HEK293 (cell line): Measurements from ENCODE around the gene CD244.

Experiments
- CTCF ChIA-PET: fragments of 350-600 bp; formaldehyde crosslinking; extraction: SDS; loops from one replicate; lab custom pipeline; 2021; ENCODE audit warnings: antibody characterized with exemption; lab: Yijun Ruan, JAX
- POLR2A ChIA-PET: fragments of 300-600 bp; formaldehyde crosslinking; extraction: SDS; loops from one replicate; lab custom pipeline; 2020; ENCODE audit warnings: antibody characterized with exemption, inconsistent platforms; lab: Yijun Ruan, JAX
- H3K27ac ChIP-seq: fragments of 200-500 bp; sonication (Bioruptor generic); 2 replicates; pipeline ENCODE4 v1.5.1; 2014; ENCODE audit warnings: low read depth, low read length, control low read depth, inconsistent platforms; ENCODE audit errors: extremely low read depth
- H3K36me3 ChIP-seq, 2 experiments: fragments of 200-500 bp in 1 of 2; sonication (Bioruptor generic) in 1 of 2; 1 replicate in 1 of 2; 2 replicates in 1 of 2; pipeline ENCODE4 v1.5.1; 2014 to 2017; ENCODE audit warnings: inconsistent platforms in 2 of 2, low read length in 2 of 2; ENCODE audit not compliant: control insufficient read depth in 2 of 2, insufficient read depth in 1 of 2
- H3K4me1 ChIP-seq: fragments of 200-500 bp; sonication (Bioruptor generic); 2 replicates; pipeline ENCODE4 v1.5.1; 2014; ENCODE audit warnings: mild to moderate bottlenecking, low read length, inconsistent platforms; ENCODE audit not compliant: control insufficient read depth, insufficient read depth
- H3K4me3 ChIP-seq: 2 replicates; pipeline ENCODE4 v1.5.1; 2011; ENCODE audit warnings: low read depth, mild to moderate bottlenecking, control low read depth, low read length, moderate library complexity
- H3K9me3 ChIP-seq: fragments of 200-500 bp; sonication (Bioruptor generic); 2 replicates; pipeline ENCODE4 v1.5.1; 2014; ENCODE audit warnings: low read depth, low read length, inconsistent platforms; ENCODE audit not compliant: control insufficient read depth, insufficient read depth
- GLIS1 ChIP-seq: fragments of 450-650 bp; formaldehyde crosslinking; IDR thresholded peaks from 2 replicates; pipeline ENCODE4 v1.5.1; 2016; ENCODE audit warnings: missing biosample characterization, missing genetic modification characterization
- REPIN1 ChIP-seq: fragments of 450-650 bp; formaldehyde crosslinking; IDR thresholded peaks from 2 replicates; pipeline ENCODE4 v1.5.1; 2017; ENCODE audit warnings: missing biosample characterization, missing genetic modification characterization, low read depth
- ZBTB21 ChIP-seq: fragments of 450-650 bp; formaldehyde crosslinking; IDR thresholded peaks from 2 replicates; pipeline ENCODE4 v1.5.1; 2017; ENCODE audit warnings: missing biosample characterization, missing genetic modification characterization
- ZNF112 ChIP-seq: fragments of 450-650 bp; formaldehyde crosslinking; IDR thresholded peaks from 2 replicates; pipeline ENCODE4 v1.5.0; 2017; ENCODE audit warnings: missing biosample characterization, missing genetic modification characterization
- ZNF114 ChIP-seq: fragments of 450-650 bp; formaldehyde crosslinking; IDR thresholded peaks from 2 replicates; pipeline ENCODE4 v1.5.0; 2017; ENCODE audit warnings: missing biosample characterization, missing genetic modification characterization
- ZNF140 ChIP-seq: fragments of 450-650 bp; formaldehyde crosslinking; IDR thresholded peaks from 2 replicates; pipeline ENCODE4 v1.5.1; 2016; ENCODE audit warnings: missing biosample characterization, missing genetic modification characterization
- ZNF155 ChIP-seq: fragments of 450-650 bp; formaldehyde crosslinking; IDR thresholded peaks from 2 replicates; pipeline ENCODE4 v1.5.1; 2016; ENCODE audit warnings: missing biosample characterization, missing genetic modification characterization
- ZNF19 ChIP-seq: fragments of 450-650 bp; formaldehyde crosslinking; IDR thresholded peaks from 2 replicates; pipeline ENCODE4; 2016; ENCODE audit warnings: missing biosample characterization, missing genetic modification characterization, low read depth
- ZNF266 ChIP-seq: fragments of 450-650 bp; formaldehyde crosslinking; IDR thresholded peaks from 2 replicates; pipeline ENCODE4 v1.5.1; 2016; ENCODE audit warnings: missing biosample characterization, missing genetic modification characterization, low read depth
- ZNF292 ChIP-seq: fragments of 450-650 bp; formaldehyde crosslinking; IDR thresholded peaks from 2 replicates; pipeline ENCODE4 v1.5.1; 2016; ENCODE audit warnings: low read depth, missing biosample characterization, missing genetic modification characterization, borderline replicate concordance
- ZNF394 ChIP-seq: fragments of 450-650 bp; formaldehyde crosslinking; IDR thresholded peaks from 2 replicates; pipeline ENCODE4 v1.5.1; 2016; ENCODE audit warnings: missing biosample characterization, missing genetic modification characterization, mild to moderate bottlenecking, moderate library complexity, borderline replicate concordance
- ZNF404 ChIP-seq: fragments of 450-650 bp; formaldehyde crosslinking; IDR thresholded peaks from 2 replicates; pipeline ENCODE4 v1.5.1; 2017; ENCODE audit warnings: missing biosample characterization, missing genetic modification characterization
- ZNF433 ChIP-seq: fragments of 450-650 bp; formaldehyde crosslinking; IDR thresholded peaks from 2 replicates; pipeline ENCODE4 v1.5.1; 2016; ENCODE audit warnings: missing biosample characterization, missing genetic modification characterization, low read depth
- ZNF501 ChIP-seq: fragments of 450-650 bp; formaldehyde crosslinking; IDR thresholded peaks from 2 replicates; pipeline ENCODE4 v1.5.1; 2016; ENCODE audit warnings: missing biosample characterization, missing genetic modification characterization
- ZNF510 ChIP-seq: fragments of 450-650 bp; formaldehyde crosslinking; IDR thresholded peaks from 2 replicates; pipeline ENCODE4 v1.5.1; 2018; ENCODE audit warnings: mild to moderate bottlenecking, missing genetic modification characterization, missing biosample characterization; ENCODE audit not compliant: insufficient replicate concordance
- ZNF585B ChIP-seq: fragments of 450-650 bp; formaldehyde crosslinking; IDR thresholded peaks from 2 replicates; pipeline ENCODE4 v1.5.1; 2016; ENCODE audit warnings: missing biosample characterization, missing genetic modification characterization
- ZNF670 ChIP-seq: fragments of 450-650 bp; formaldehyde crosslinking; IDR thresholded peaks from 2 replicates; pipeline ENCODE4 v1.5.1; 2016; ENCODE audit warnings: missing biosample characterization, missing genetic modification characterization, low read depth
- ZNF791 ChIP-seq: fragments of 450-650 bp; formaldehyde crosslinking; IDR thresholded peaks from 2 replicates; pipeline ENCODE4 v1.5.1; 2016; ENCODE audit warnings: missing biosample characterization, missing genetic modification characterization
- TF ChIP-seq, protein P1 (sequence below): fragments of 450-650 bp; formaldehyde crosslinking; IDR thresholded peaks from 2 replicates; pipeline ENCODE4 v1.5.1; 2016; ENCODE audit warnings: missing biosample characterization, missing genetic modification characterization
- TF ChIP-seq, protein P2 (sequence below): fragments of 450-650 bp; formaldehyde crosslinking; conservative IDR thresholded peaks from 2 replicates; pipeline ENCODE4 v1.5.1; 2016; ENCODE audit warnings: low read depth, missing biosample characterization, missing genetic modification characterization

The CD244 gene

DNA sequence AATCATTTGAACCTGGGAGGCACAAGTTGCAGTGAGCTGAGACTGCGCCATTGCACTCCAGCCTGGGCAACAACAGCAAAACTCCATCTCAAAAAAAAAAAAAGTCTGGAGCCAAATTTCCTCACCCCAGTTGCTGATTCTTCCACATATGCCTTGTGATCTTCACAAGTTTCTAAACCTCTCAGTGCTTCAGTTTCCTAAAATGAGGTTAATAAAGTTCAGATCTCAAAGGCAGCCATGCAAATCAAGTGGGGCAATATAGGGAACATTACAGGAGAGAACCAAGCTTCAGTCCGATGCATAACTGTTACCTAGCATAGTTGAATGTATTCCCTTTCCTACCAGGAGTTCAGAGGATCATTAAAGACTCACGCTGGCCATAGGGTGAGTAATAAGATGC lies 17.5 kb upstream of the CD244 start:
- no peak for TF ChIP-seq REPIN1 (tag by site-specific recombination)
- TF ChIP-seq ZNF112 (tag by site-specific recombination) = no peak
- no peak for TF ChIP-seq ZNF394 (tag by site-specific recombination)
- no peak for TF ChIP-seq ZNF791 (tag by site-specific recombination)
- TF ChIP-seq ZBTB21 (tag by site-specific recombination) = no peak
- no peak for TF ChIP-seq GLIS1 (tag by site-specific recombination)
- TF ChIP-seq ZNF292 = no peak
- TF ChIP-seq ZNF585B (tag by site-specific recombination) = no peak
- TF ChIP-seq, protein P1, sequence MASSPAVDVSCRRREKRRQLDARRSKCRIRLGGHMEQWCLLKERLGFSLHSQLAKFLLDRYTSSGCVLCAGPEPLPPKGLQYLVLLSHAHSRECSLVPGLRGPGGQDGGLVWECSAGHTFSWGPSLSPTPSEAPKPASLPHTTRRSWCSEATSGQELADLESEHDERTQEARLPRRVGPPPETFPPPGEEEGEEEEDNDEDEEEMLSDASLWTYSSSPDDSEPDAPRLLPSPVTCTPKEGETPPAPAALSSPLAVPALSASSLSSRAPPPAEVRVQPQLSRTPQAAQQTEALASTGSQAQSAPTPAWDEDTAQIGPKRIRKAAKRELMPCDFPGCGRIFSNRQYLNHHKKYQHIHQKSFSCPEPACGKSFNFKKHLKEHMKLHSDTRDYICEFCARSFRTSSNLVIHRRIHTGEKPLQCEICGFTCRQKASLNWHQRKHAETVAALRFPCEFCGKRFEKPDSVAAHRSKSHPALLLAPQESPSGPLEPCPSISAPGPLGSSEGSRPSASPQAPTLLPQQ = no peak
- no peak for TF ChIP-seq ZNF670 (tag by site-specific recombination)
- TF ChIP-seq, all 188 proteins: peak for 0
- POLR2A ChIA-PET = no interaction called here
- no peaks in the 10 kb centered on the region for H3K9me3 ChIP-seq
- H3K4me3 ChIP-seq = no peak overlapping the region
- H3K27ac ChIP-seq = no peak overlapping the region
- CTCF ChIA-PET = interaction anchor here (1.0 to 1.4 kb wide), 2 partner anchors 44 to 45 kb away, joined by 3 to 8 read pairs; no protein-coding TSS in a partner anchor
- no peaks in the 10 kb centered on the region; the same call in 1 of the 2 replicates for H3K4me1 ChIP-seq
- no peaks in the 10 kb centered on the region for H3K36me3 ChIP-seq

DNA sequence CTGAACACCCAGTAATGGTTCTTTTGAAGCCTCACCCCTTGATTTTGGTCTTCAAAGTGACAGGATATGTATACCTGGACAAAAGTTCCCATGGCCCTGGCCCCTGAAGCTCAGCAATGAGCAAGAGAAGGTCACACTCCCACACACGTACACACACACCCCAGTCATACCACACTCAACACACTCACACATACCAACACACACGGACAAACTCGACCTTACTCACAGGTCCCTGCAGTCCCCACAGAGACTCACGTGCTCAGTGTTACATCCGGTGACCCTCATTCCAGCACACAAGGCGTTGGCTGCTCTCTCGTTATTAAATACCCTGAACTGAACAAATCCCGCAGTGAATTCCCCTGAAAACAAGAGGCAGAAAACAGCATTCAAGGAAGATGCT lies 16.4 kb upstream of the CD244 start:
- Histone ChIP-seq H3K4me3 (no peak overlapping the region), H3K4me1 (no peaks in the 10 kb centered on the region), H3K9me3 (no peaks in the 10 kb centered on the region), H3K36me3 (no peaks in the 10 kb centered on the region), H3K27ac (no peak overlapping the region)
- CTCF ChIA-PET = interaction anchor here (1.0 kb wide), 1 partner anchor 43 kb away, joined by 8 read pairs; no protein-coding TSS in a partner anchor
- POLR2A ChIA-PET = no interaction called here
- TF ChIP-seq ZNF510 (tag by site-specific recombination) = no peak
- TF ChIP-seq ZNF266 (tag by site-specific recombination) = 0 out of 2 replicates have a peak, but pooled peaks have one; percentile 36

DNA sequence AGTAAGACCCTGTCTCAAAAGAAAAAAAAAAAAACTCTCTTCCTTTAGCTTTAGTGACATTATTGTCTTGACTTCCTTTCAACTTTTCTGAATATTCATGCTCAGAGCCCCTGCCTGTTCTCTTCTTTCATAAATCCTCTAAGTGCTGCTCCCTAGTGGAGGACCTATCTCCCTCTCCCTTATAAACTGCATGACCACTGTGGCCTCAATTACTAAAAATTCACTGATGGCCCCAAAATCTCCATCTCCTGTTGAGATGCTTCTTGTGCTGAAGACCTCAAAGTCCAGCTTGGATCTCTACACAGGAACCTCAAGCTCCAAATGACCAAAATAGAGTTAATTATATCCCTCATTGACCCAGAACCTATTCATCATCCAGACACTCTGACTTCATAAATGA lies 14.5 kb upstream of the CD244 start:
- CTCF ChIA-PET = interaction anchor here (0.6 to 1.1 kb wide), 7 partner anchors 12 to 145 kb away, joined by 3 to 5 read pairs (median 4); no protein-coding TSS in a partner anchor

More for the DNA sequence above, 14.5 kb upstream of the CD244 start:
- POLR2A ChIA-PET = no interaction called here
- Histone ChIP-seq H3K36me3 (no peaks in the 10 kb centered on the region), H3K9me3 (no peaks in the 10 kb centered on the region), H3K4me1 (no peaks in the 10 kb centered on the region), H3K4me3 (no peak overlapping the region), H3K27ac (no peak overlapping the region)
- TF ChIP-seq ZNF501 (no peak), ZNF140 (tag by site-specific recombination) (no peak), ZNF404 (tag by site-specific recombination) (no peak), ZNF433 (tag by site-specific recombination) (no peak), ZNF155 (tag by site-specific recombination) (no peak), ZNF19 (tag by site-specific recombination) (no peak), ZNF114 (tag by site-specific recombination) (no peak)
- TF ChIP-seq, protein P2, sequence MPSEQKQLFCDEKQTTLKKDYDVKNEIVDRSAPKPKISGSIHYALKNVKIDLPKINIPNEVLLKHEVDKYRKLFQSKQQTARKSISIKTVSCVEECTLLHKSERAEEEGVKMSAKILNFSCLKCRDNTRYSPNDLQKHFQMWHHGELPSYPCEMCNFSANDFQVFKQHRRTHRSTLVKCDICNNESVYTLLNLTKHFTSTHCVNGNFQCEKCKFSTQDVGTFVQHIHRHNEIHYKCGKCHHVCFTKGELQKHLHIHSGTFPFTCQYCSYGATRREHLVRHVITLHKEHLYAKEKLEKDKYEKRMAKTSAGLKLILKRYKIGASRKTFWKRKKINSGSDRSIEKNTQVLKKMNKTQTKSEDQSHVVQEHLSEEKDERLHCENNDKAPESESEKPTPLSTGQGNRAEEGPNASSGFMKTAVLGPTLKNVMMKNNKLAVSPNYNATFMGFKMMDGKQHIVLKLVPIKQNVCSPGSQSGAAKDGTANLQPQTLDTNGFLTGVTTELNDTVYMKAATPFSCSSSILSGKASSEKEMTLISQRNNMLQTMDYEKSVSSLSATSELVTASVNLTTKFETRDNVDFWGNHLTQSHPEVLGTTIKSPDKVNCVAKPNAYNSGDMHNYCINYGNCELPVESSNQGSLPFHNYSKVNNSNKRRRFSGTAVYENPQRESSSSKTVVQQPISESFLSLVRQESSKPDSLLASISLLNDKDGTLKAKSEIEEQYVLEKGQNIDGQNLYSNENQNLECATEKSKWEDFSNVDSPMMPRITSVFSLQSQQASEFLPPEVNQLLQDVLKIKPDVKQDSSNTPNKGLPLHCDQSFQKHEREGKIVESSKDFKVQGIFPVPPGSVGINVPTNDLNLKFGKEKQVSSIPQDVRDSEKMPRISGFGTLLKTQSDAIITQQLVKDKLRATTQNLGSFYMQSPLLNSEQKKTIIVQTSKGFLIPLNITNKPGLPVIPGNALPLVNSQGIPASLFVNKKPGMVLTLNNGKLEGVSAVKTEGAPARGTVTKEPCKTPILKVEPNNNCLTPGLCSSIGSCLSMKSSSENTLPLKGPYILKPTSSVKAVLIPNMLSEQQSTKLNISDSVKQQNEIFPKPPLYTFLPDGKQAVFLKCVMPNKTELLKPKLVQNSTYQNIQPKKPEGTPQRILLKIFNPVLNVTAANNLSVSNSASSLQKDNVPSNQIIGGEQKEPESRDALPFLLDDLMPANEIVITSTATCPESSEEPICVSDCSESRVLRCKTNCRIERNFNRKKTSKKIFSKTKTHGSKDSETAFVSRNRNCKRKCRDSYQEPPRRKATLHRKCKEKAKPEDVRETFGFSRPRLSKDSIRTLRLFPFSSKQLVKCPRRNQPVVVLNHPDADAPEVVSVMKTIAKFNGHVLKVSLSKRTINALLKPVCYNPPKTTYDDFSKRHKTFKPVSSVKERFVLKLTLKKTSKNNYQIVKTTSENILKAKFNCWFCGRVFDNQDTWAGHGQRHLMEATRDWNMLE (tag by site-specific recombination) = no peak
